Progenitor cell of endocrine pancreas (in vitro differentiated cells): ENCODE results near the gene NKIRAS2. TPM values are rescaled to one million over a fixed set of nuclear protein-coding genes. Genes with fewer than 3 reads are reported as not detected.
"Not testable (repeated sequence)": the region's sequence is repeated elsewhere in the genome, so short reads cannot be mapped to it uniquely, and the experiment has no call there.

ENCODE experiments used
- DNase-seq: peaks from one replicate; pipeline ENCODE4 v3.0.0; 2021; ENCODE audit warnings: low spot score; ENCODE audit not compliant: unreplicated experiment
- H3K27ac Mint-ChIP-seq: 2 replicates; pipeline ENCODE4 v1.8.0; 2021; ENCODE audit warnings: mild to moderate bottlenecking, moderate library complexity, mixed read lengths
- H3K27me3 Mint-ChIP-seq: 2 replicates; pipeline ENCODE4 v1.8.0; 2021; ENCODE audit warnings: mixed read lengths
- H3K36me3 Mint-ChIP-seq: 2 replicates; pipeline ENCODE4 v1.8.0; 2022; ENCODE audit warnings: mixed read lengths; ENCODE audit not compliant: insufficient read depth
- H3K4me1 Mint-ChIP-seq: 2 replicates; pipeline ENCODE4 v1.8.0; 2021; ENCODE audit warnings: low read depth, mixed read lengths
- H3K4me3 Mint-ChIP-seq: 2 replicates; pipeline ENCODE4 v1.8.0; 2021; ENCODE audit warnings: low read depth, mild to moderate bottlenecking, moderate library complexity, mixed read lengths
- H3K9me3 Mint-ChIP-seq: 2 replicates; pipeline ENCODE4 v1.8.0; 2021; ENCODE audit warnings: low read depth, mixed read lengths
- total RNA-seq: library from RNA; stranded (reverse); gene quantifications from 2 replicates; pipeline ENCODE4 v1.2.1, GENCODE V29; 2021
- TF ChIP-seq, protein P1 (sequence below): fragments of 200-600 bp; sonication (generic); IDR thresholded peaks from one replicate; pipeline ENCODE4 v1.5.0; 2021; ENCODE audit warnings: antibody characterized with exemption, mild to moderate bottlenecking; ENCODE audit not compliant: unreplicated experiment

NKIRAS2 gene
- total RNA-seq, 1 donor from 2014 or later, result 48.1 TPM

DNA sequence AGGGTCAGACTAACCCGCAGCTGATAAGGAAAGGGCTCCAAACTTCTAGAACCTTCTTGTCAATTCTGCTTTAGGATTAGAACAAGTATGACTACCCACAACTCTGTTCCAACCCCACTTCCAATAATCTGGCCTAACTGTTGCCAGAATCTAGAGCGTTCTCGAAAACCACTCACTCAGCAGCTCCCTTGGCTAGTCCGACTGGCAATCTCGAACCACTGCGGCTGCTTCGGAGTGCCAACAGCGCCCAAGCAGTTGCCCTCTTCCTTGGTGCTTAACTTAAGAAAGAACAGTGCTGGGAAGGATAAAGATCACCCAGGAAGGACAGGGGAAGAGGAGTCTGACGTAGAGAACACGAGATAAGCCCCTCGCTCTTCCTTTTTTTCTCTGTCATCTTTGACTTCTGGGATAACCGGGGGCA, 3.5 kb upstream of the NKIRAS2 start:
- TF ChIP-seq, protein P1, sequence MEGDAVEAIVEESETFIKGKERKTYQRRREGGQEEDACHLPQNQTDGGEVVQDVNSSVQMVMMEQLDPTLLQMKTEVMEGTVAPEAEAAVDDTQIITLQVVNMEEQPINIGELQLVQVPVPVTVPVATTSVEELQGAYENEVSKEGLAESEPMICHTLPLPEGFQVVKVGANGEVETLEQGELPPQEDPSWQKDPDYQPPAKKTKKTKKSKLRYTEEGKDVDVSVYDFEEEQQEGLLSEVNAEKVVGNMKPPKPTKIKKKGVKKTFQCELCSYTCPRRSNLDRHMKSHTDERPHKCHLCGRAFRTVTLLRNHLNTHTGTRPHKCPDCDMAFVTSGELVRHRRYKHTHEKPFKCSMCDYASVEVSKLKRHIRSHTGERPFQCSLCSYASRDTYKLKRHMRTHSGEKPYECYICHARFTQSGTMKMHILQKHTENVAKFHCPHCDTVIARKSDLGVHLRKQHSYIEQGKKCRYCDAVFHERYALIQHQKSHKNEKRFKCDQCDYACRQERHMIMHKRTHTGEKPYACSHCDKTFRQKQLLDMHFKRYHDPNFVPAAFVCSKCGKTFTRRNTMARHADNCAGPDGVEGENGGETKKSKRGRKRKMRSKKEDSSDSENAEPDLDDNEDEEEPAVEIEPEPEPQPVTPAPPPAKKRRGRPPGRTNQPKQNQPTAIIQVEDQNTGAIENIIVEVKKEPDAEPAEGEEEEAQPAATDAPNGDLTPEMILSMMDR, result no peak
- H3K4me1 Mint-ChIP-seq, result peaks cover 22% of the 10 kb centered on the region
- no peak for DNase-seq
- H3K36me3 Mint-ChIP-seq, result peaks cover 2% of the 10 kb centered on the region
- H3K27me3 Mint-ChIP-seq, result no peaks in the 10 kb centered on the region
- H3K9me3 Mint-ChIP-seq, result no peaks in the 10 kb centered on the region
- H3K4me3 Mint-ChIP-seq, result peak overlapping the region; percentile 88
- H3K27ac Mint-ChIP-seq, result peak overlapping the region; percentile 99

DNA sequence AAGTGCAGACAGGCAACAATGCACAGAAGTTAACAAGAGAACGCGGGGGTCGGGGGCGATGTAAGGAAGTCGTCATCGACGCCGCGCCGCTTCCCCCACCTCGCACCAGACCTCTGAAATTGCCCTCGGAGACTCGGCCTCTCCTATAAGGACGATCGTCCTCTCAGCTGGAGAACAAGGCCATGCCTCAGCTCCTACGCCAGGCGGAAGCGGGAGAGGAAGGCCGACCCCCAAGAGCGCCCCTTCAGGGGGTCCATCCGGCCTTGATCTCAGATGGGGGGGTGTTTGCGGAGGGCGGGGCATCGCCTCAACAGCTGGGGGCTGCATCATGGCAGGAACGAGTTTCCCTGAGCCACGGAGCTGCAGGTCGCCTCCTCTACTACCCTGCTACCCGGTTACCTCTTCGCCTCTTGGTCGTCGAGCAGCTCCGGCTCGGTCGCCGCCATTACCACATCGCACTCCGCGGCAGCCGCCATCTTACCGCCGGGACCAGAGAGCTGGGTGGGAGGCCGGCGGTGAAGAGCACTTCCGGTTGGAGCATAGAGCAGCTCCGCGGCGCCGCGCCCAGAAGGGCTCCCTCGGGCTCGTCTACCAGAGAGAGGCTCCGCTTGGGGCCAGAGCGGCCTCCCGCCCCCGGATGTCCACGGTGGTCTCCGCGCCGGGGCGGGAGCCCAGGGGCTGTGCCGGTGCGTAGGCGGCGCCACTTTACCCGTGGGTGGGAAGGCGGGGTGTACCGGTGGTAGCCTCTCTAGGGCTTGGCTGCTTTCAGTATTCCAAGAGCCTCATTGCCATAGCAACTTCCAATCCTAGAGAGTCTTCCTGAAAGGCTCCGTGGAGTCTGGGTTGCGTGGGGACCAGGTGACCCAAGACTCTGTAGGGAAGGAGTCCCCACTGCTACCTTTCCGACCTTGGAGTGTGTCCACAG, 2.7 kb upstream of the NKIRAS2 start, which contains the start of gene DNAJC7:
TSS of gene DNAJC7 (minus strand) at position 499 of the 925 bp plus-strand sequence. CDS start at position 476, 23 bp downstream.
- Mint-ChIP-seq H3K36me3 (peaks cover 4% of the 10 kb centered on the region), H3K9me3 (no peaks in the 10 kb centered on the region), H3K4me3 (peak within 1 kb of the TSS; percentile 88), H3K27me3 (no peaks in the 10 kb centered on the region), H3K27ac (peak within 1 kb of the TSS; percentile 99), H3K4me1 (peaks cover 22% of the 10 kb centered on the region)
- TF ChIP-seq, protein P1, result no peak
- peak; percentile 77 for DNase-seq

DNA sequence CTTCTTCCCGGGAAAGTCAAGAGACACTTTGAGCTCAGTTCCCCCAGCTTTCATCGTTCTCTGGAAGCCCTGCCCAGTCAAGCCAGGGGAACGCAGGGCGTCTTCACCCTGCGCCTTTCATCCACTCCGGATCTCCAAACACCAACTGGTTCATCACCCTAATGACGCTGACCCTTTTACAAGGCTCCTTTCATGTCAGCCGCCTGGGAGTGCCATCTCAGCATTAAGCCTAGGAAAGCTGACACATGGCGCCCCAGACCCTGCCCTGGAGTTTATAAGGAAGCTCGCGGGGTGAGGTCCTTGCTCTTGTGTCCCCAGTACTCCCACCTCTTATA, 2.1 kb upstream of the NKIRAS2 start:
- DNase-seq, result no peak
- H3K27me3 Mint-ChIP-seq, result no peaks in the 10 kb centered on the region
- peaks cover 22% of the 10 kb centered on the region for H3K4me1 Mint-ChIP-seq
- peaks cover 4% of the 10 kb centered on the region for H3K36me3 Mint-ChIP-seq
- H3K27ac Mint-ChIP-seq, result peak overlapping the region; percentile 95
- no peaks in the 10 kb centered on the region for H3K9me3 Mint-ChIP-seq
- TF ChIP-seq, protein P1, result no peak
- peak overlapping the region; percentile 88 for H3K4me3 Mint-ChIP-seq

DNA sequence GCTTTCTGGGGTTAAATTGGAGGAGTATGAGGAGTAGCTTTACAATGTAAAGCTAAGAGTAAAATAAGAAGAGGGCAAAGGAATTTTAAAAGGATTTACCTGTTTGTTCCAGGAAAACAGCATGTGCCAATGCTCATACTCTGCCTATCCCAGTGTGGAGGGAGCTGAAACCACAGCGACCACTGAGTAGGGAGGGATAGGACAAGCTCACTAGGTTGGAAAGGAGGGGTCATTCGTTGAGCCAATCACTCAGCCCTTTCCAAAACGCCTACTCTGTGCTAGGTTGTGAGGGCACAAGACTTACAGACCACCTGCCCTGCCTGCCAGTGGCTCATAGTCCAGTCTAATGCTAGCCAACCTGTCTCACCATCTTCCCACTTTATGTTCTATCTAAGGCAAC, 1.6 kb upstream of the NKIRAS2 start:
- peak overlapping the region; percentile 95 for H3K27ac Mint-ChIP-seq

DNA sequence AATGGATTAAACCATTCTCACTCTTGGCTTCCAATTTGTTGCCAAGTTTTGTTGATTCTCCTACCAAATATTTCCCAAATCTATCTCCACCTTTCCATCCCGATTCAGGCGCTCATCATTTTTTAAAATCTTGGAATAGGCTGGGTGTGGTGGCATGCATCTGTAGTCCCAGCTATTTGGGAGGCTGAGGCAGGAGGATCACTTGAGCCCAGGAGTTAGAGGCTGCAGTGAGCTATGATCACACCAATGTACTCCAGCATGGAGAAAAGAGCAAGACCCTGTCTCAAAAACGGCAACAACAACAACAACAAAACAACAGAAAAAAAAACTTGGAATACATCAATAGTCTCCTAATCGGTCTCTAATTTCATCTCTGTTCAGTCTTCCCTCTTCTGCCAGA, 902 bp upstream of the NKIRAS2 start:
- Mint-ChIP-seq H3K4me3 (peak overlapping the region; percentile 88), H3K27me3 (no peaks in the 10 kb centered on the region), H3K36me3 (peaks cover 4% of the 10 kb centered on the region), H3K9me3 (no peaks in the 10 kb centered on the region), H3K4me1 (peaks cover 22% of the 10 kb centered on the region), H3K27ac (peak overlapping the region; percentile 20)
- DNase-seq, result no peak
- TF ChIP-seq, protein P1, result no peak

More for the DNA sequence above, 1.6 kb upstream of the NKIRAS2 start:
- Mint-ChIP-seq H3K9me3 (no peaks in the 10 kb centered on the region), H3K4me1 (peaks cover 22% of the 10 kb centered on the region), H3K36me3 (peaks cover 4% of the 10 kb centered on the region), H3K27me3 (no peaks in the 10 kb centered on the region), H3K4me3 (peak overlapping the region; percentile 88)
- TF ChIP-seq, protein P1, result no peak
- no peak for DNase-seq

DNA sequence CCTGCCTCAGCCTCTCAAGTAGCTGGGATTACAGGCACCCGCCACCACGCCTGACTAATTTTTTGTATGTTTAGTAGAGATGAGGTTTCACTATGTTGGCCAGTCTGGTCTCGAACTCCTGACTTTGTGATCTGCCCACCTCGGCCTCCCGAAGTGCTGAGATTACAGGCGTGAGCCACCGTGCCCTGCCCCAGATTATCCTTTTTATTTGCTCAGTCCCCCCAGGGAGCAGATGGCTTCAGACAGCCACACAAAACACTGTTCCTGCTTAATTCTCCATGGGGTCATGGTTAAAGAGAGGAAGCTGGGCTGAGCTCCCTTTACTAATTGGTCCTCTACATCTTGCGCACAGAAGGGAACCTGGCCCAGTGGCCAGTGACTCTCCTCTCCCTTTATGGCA, 955 bp downstream of the NKIRAS2 start:
- not testable (repeated sequence) for H3K36me3 Mint-ChIP-seq, DNase-seq, H3K27me3 Mint-ChIP-seq, H3K9me3 Mint-ChIP-seq, H3K27ac Mint-ChIP-seq
- H3K4me3 Mint-ChIP-seq, result peak overlapping the region; percentile 88
- peaks cover 18% of the 10 kb centered on the region for H3K4me1 Mint-ChIP-seq
